GM19397 (cell line): ENCODE results near the gene FBXO21.
"Not testable (repeated sequence)": the region's sequence is repeated elsewhere in the genome, so short reads cannot be mapped to it uniquely, and the experiment has no call there.

ENCODE experiments used
- ATAC-seq: cut with Tn5 transposase; IDR thresholded peaks from one replicate; pipeline ENCODE4 v1.9.1; 2021; ENCODE audit warnings: mild to moderate bottlenecking, moderate library complexity; ENCODE audit not compliant: unreplicated experiment

FBXO21 gene

DNA sequence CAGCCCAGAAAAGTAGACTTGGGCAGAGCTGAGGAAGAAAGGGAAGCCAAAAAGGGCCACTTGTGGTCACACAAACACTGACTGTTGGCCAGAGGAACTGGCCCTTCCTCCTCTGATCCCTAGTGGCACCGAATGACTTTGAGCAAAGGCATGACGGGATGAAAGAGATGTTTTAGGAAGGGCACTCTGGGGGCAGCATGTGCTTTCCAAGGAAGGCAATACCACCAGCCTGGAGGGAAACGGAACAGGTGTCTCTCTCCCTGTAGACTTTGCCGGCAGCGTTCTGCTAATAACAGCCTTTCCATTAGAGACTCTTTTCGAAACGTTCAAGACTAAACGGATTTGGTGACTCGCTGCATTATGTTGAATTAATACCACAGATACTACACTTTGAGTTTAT, 12.3 kb upstream of the FBXO21 start:
- ATAC-seq: no peak

DNA sequence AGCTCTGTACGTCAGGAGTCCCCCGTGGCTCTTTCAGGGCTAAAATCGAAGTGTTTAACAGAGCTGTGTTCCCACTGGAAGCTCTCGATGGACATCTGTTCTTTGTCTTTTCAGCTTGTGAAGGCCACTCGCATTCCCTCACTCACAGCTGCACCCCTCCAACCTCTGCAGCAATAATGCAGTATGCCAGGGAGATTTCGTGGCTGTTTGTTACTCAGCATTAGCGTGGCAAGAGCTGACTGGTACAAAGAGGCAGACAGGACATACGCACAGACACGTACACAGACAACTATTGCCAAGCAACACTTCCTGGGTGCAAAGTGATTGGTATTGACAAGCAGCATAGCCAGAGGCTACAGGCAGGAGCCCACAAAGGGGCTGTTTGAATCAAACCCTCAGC, 11.8 kb upstream of the FBXO21 start:
- no peak for ATAC-seq

DNA sequence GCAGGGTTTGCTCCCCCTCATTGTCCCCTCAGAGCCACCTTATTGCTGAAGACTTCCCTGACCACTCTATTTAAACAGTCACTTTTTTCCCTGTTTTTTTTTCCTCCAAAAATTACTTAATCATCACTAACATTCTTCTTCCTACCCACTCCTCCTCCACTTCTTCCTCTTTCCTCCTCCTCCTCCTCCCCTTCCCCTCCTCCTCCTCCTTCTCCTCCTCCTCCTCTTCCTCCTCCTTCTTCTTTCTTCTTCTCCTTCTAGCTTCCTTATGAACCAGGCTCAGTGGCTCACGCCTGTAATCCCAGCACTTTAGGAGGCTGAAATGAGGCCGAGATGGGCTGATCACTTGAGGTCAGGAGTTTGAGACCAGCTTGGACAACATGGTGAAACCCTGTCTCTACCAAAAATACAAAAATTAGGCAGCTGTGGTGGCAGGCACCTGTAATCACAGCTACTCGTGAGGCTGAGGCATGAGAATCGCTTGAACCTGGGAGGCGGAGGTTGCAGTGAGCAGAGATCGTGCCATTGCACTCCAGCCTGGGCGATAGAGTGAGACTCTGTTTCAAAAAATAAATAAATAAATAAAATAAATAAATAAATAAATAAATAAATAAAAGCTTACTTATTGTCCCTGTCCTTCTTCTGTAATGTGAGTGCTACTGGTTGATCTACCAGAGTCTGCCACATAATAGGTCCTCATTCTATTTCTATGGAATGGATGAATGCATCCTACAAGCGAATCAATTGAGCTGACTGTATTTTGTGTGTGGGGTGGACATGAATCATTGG, 9.9 kb upstream of the FBXO21 start:
- not testable (repeated sequence) for ATAC-seq

DNA sequence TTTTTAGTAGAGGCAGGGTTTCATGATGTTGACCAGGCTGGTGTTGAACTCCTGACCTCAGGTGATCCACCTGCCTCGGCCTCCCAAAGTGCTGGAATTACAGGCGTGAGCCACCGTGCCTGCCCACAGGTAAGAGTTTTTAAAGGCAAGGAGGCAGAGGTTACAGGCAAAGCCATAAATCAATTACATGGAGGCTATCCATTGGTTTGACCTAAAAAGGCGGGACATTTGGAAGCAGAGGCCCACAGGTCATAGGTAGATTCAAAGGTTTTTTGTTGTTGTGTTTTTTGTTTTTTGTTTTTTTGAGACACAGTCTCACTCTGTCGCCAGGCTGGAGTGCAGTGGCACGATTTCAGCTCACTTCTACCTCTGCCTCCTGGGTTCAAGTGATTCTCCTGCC, 6.1 kb upstream of the FBXO21 start:
- not testable (repeated sequence) for ATAC-seq

DNA sequence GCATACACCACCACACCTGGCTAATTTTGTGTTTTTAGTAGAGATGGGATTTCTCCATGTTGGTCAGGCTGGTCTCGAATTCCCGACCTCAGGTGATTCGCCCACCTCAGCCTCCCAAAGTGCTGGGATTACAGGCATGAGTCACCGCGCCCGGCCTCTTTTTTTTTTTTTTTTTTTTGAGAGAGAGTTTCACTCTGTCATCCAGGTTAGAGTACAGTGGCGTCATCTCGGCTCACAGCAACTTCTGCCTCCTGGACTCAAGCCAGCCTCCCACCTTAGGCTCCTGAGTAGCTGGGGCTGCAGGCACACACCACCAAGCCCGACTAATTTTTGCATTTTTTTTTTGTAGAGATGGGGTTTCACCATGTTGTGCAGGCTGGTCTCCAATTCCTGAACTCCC, 4.8 kb upstream of the FBXO21 start:
- ATAC-seq: not testable (repeated sequence)

DNA sequence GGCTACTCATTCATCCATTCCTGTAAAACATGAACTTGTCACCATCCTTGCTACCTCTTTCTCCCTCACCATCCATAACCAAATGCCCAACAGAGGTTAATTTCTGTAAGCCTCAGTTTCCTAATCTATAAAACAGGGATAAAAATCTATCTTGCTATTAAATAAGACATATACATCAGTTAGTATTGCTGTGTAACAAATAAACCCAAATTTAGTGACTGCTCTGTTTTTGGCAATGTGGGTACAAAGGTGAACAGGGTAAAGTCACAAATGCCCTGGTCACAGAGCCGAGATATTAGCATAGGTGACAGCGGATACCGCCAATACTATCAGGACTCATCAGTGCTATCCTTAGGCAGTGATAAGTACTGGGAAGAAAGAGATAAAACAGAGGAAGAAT, 3.6 kb upstream of the FBXO21 start:
- no peak for ATAC-seq

DNA sequence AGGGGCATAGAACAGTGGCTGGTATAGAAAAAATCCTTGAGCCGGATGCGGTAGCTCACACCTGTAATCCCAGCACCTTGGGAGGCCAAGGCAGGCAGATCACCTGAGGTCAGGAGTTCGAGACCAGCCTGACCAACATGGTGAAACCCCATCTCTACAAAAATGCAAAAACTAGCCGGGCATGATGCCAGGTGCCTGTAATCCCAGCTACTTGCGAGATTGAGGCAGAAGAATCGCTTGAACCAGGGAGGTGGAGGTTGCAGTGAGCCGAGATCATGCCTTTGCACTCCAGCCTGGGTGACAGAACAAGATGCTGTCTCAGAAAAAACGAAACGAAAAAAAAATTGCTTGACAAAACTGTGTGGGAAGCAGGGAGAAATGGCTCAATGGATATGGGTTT, 2.3 kb upstream of the FBXO21 start:
- not testable (repeated sequence) for ATAC-seq

DNA sequence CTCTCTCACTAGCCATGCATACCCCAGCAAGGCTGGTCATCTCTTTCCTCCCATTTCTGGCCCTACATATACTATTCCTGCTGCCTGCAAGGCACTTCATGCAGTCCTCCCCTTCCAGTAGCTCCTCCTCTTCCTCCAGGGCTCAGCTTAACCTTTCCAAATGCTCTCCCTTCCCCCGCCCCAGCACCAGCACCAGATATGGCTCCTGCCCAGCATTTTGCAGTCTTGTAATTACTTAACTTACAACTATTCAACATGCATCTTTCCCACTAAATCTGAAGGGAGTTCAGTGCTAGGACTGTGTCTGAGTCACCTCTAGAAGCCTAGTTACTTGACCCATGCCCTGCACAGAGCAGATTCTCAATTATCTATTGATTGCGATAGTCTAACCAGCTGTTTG, 1.8 kb upstream of the FBXO21 start:
- ATAC-seq: no peak

DNA sequence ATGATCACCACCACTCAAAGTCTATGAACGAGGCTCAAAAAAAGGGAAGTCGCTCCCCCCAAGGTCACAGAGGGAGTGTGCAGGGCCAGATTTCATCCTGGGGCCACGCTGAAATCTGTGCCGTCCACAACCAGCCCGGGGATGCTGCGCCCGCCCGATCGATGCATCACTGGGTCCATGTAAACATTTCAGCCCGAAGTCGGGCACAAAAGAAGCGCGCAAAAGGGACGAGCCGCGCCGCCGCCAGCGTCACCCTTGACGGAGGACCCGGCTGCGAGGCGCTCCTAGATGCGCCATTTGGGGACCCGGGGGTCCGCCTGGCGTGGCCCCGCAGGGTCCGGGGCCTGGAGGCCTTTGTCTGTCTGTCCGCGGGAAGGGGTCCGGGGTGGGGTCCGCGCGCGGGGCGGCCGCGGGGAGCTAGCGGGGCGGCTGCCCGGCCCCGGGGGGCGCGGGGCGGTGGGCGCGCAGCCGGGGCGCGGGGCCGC, 503 bp downstream of the FBXO21 start:
- ATAC-seq: peak; percentile 37

DNA sequence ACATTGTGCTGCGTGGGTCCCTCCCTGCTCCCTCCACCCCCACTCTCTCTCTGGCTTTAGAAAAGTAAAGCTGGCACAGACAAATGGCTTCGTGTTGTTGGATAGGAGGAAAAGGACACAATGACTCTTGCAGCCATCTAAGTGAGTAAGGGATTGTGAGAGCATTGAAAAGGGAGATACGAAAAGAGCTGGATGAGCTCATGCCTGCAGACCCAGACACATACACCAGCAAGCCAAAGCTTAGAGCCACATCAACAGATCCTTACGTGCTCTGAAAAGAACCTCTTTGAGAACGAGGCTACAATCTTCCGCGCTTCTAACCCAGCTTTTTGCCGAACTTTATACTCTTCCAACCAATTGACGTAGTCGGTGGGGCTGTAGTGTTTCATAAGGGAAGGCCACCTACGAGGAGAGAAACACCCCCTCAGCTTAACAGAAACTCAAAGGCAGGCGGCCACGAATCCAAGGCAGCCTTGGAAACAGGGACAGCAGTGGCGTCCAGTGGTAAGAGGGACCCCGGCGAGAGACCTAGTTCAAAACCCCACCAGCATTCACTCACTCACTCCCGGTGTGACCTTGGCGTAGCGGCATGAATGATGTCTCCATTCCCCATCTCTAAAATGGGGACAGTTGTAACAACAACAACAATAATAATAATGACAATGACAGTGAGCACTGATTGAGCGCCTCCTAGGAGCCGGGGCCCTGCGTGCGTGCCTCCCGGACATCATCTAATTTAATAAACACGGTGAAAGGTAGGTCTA, 1.1 kb downstream of the FBXO21 start:
- no peak for ATAC-seq

DNA sequence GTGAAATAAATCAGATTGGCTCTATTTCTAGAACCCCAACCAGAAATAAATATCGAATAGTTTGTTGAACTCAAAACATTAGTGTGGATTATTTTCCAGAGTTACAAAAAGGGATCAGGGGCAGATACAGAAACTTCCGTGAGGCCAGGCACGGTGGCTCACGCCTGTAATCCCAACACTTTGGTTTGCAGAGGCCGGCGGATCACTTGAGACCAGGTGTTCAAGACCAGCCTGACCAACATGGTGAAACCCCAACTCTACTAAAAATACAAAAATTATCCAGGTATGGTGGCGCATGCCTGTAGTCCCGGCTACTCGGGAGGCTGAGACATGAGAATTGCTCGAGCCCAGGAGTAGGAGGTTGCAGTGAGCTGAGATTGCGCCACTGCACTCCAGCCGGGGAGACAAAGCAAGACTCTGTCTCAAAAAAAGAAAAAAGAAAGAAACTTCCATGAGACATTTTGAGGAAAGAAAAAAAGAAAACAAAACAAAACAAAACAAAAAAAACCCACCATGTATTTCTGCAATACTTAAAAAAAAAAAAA, 2.1 kb downstream of the FBXO21 start:
- no peak for ATAC-seq

DNA sequence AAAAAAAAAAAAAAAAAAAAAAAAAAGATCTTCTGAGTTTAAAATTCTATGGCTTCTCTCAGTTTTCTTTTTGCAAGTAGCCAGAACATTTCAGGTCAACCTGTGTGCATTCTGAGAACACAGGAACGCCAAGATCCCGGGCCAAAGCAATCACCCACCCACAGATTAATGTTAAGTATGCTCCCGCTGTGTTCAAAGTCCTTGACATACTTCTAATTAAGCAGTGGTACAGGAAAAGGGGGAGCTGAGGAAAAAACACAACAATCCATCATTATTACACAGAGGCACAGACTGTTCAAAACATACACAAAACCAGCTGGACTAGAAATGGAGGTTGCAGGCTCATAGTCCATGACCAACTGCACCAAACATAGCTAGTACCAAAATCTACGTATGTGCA, 2.8 kb downstream of the FBXO21 start:
- no peak for ATAC-seq

DNA sequence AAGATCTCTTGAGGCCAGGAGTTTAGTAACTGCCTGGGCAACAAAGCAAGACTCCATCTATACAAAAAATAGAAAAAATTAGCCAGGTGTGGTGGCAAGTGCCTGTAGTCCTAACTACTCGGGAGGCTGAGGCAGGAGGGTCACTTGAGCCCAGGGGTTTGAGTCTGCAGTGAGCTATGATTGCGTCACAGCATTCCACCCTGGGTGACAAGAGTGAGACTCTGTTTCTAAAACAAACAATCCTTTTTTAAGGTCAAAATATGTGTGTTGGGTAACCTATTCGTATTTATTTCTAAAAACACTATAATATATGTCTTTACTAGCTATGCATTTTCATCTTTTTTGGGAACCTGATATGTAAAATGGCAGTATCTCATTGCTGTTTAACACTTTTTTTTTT, 7.4 kb downstream of the FBXO21 start:
- ATAC-seq: no peak

DNA sequence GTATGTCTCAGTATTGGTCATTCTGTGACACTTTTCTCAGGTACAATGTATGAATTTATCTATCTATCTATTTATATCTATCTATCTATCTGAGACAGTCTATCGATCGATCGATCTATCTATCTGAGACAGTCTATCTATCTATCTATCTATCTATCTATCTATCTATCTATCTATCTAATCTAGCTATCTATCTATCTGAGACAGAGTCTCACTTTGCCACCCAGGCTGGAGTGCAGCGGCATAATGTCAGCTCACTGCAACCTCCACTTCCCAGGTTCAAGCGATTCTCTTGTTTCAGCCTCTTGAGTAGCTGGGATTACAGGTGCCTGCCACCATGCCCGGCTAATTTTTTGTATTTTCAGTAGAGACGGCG, 8.8 kb downstream of the FBXO21 start:
- ATAC-seq: not testable (repeated sequence)

DNA sequence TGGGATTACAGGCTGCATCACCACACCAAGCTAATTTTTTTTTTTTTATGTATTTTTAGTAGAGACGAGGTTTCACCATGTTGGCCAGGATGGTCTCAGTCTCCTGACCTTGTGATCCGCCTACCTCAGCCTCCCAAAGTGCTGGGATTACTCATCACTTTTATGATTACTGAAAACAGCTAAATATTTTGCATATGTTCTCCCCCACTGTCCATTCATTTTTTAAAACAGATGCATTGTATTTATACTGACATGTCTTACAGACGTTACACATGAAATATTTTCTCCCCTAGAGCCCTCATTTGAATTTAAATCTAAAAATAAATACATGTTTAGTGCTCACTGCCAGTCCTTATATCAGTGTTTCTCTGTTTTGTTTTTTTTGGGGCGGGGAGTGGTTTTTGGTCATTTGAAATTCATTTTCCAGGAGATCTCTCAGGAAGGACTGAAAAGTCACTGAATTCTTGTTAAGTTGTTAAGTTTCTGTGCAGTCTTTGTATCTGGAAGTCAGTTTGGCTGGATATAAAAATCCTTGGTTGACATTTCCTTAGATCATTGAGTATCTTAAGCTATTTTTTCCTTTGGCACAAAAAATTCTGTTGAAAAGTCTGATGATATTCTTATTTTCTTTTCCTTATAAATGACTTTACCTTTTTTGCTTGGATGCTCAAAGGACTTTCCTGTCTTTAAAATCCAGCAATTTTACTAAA, 9.4 kb downstream of the FBXO21 start:
- no peak for ATAC-seq

DNA sequence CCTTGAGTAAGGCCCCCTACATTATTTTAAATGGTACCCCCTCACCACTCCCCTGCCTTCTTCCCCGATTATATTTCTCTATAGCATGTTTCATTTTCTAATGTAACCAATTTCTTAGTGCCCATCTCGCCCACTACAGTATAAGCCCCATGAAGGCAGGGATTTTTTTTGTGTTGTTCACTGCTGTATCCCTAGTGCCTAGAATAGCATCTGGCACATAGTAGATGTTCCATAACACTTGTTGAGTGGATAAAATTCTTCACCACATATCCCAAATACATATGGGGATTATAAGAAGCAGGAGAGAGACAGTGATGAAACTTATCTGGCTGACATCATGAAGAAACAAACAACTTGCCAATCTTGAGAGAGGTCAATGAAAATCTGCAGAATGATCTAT, 11.5 kb downstream of the FBXO21 start:
- no peak for ATAC-seq

DNA sequence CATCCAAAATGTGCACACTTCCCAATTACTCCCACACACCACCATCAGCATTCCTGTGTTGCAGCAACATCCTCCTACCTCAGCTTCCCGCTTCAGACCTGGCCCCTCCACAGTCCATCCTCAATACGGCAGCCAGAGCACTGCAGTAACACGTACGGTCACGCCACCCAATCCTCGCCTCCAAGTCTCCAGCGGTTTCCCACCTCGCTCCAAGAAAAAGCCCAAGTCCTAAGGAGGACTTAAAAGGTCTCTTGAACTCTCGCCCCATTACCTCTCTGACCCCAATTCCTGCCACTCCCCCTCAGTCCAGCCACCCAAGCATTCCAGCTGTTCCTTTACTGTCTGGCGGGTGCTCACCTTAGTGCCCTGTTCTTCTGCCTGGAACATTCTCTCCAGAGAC, 12.0 kb downstream of the FBXO21 start:
- ATAC-seq: no peak

DNA sequence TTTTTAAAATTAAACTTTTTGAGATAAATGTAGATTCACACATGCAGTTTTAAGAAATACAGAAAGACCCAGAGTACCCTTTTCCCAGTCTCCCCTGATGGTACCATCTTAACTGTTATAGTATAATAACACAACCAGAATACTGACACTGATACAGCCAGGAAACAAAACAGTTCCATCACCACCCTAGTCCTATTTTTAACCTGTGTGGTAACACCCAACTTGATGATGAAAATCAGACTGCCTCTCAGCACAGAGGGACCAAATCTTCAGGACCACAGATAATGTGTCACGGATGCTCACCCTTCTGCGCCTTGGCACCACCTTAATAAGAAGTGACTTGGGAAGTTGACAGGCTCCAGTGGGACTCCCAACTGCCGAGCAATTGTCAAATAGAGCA, 18.1 kb downstream of the FBXO21 start:
- no peak for ATAC-seq

DNA sequence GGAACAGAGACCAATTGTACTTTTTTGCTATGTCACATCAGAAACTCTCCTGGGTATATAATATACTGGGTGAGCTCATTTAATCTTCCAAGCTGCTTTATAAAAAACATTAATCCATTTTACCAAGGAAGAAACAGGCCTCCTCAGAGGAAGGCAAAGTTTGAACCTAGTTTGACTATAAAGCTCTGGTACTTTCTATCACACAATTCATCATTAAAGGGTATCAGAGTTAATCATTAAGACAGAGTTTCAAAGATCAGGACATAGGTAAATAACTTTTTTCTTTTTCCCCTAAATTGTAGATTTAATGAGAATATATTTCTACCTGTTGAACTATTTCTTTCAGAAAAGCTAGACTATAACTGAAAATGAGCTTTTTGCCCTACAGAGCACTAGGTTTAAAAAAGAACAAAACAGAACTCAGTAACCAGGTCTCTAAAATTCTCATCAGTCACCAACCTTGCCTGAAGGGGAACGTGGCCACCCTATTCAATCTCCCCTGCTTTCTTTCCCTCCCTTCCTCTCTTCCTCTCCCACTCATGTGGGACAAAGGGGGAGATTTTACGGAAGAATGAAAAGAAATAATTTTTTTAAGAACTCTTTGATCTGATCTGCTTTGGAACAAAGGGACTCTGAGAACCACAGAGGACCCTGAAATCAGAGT, 18.6 kb downstream of the FBXO21 start:
- ATAC-seq: no peak

DNA sequence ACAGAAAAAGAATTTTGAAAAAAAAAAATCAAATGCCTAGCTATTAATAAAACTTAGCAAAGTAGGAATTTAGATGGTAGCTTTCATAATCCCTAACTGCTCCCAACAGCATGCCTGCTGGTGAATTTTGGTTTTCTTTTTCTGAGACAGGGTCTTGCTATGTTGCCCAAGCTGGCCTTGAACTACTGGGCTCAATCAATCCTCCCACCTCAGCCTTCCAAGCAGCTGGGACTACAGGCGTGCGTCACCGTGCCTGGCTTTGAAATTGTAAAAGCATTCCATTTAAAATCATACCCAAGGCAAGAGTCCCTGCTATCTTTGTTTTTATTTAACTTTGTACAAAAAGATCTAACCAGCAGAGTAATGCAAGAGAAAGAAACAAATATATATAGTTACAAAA, 20.7 kb downstream of the FBXO21 start:
- no peak for ATAC-seq

DNA sequence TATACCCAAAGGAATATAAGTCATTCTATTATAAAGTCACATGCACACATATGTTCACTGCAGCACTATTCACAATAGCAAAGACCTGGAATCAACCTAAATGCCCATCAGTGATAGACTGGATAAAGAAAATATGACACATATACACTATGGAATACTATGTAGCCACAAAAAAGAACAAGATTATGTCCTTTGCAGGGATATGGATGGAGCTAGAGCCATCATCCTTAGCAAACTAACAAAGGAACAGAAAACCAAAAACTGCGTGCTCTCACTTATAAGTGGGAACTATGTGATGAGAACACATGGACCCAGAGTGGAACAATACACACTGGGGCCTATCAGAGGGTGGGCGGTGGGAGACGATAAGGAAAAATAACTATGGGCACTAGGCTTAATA, 21.3 kb downstream of the FBXO21 start:
- no peak for ATAC-seq
